Activated CD4-positive, alpha-beta T cell treated with anti-CD3 and anti-CD28 coated beads, Interleukin-2, amount 50 U/mL, for 4 hours (primary cell): ENCODE results near the gene BCL3.

ENCODE experiments used
- DNase-seq, 2 experiments: peaks; one replicate each; pipeline ENCODE4 v3.0.0-alpha.2; 2020

The BCL3 gene

GRCh38 chr19:44744871-44745332, 3.6 kb upstream of the BCL3 start:
- no peak for DNase-seq

- DNase-seq: no peak
These were observed 3.1 kb upstream of the BCL3 start for GRCh38 chr19:44745341-44745831.

GRCh38 chr19:44745887-44746600, 2.5 kb upstream of the BCL3 start:
- DNase-seq: no peak

DNA sequence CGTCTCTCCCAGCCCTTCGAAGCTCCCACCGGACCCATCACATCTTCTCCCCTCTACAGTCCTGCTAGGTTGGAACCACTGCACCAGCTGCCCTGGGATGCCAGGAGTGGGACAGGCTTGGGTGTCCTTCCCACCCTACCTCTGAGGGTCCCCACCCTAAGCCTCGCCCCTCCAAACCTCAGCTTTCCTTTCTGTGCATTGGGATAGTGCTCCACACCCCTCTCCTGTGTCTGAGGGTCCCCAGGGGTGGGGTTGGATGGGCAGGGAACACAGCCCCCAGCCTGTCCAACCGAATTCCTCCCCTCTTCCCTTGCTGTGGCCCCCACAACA, 1.9 kb upstream of the BCL3 start:
- DNase-seq: no peak

GRCh38 chr19:44746946-44747738, 1.4 kb upstream of the BCL3 start:
- peak; percentile 92 to 94 for DNase-seq

- DNase-seq: peak in 1 of 2 experiments; percentile 35
These were observed 626 bp upstream of the BCL3 start for GRCh38 chr19:44747739-44748425.

GRCh38 chr19:44749292-44749691, 784 bp downstream of the BCL3 start:
- DNase-seq: no peak

GRCh38 chr19:44749994-44750393, 1.5 kb downstream of the BCL3 start:
- DNase-seq: no peak

- DNase-seq: no peak
These were observed 3.8 kb downstream of the BCL3 start for GRCh38 chr19:44752123-44752815.

- peak; percentile 92 for DNase-seq
These were observed 4.5 kb downstream of the BCL3 start for GRCh38 chr19:44752816-44753625.

DNA sequence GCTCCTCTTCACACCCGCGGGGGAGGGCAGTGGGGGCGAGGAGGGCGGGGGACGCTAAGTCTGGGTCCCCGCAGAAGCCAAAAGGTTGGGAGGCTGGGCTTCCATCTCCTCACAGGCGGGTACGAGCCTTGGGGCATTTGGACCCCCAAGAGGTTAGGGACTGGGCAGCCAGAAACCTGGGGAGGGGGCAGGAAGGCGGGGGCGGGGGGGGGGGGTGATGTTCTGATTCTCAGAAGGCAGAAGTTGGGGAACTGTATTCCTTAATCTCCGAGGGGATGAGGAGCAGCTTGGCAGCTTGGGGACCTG, 5.1 kb downstream of the BCL3 start:
- no peak for DNase-seq

DNA sequence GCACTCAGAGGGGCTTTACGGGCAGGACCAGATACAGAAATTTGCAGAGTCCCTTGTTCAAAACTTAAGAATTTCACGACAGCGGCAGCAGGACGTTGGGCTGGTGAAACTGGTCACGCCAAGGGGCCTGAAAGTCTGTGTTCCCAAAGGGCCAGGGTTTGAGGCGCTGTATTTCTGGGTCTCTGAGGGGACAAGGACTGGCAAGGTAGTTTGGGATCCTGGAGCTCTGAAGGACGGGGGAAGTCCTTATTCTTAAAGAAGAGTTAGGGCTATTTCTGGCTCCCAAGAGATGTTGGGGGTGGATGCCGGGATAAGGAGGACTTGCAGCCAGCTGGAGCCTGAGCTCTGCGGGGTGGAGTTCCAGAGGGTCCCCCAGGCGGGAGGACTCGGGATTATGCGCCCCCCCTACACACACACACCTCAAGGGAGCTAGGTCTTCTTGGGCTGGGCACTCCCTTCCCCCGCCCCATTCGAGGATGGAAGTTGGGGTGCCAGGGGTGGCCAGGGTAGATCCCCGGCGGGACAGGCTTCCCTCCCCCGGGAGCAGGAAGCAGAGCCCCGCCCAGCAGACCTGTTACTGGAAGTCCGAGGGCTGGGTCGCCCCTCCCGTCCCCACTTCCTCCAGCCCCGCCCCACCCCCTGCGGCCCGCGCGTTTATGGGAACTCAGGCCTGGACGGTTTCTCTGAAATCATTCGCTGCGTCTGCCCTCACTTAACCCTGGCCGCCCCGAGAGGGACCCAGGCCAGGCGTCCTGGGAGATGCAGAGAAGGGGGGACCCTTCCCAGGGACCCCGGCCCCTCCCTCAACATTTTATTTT, 5.6 kb downstream of the BCL3 start:
- DNase-seq: peak; percentile 69 to 72

DNA sequence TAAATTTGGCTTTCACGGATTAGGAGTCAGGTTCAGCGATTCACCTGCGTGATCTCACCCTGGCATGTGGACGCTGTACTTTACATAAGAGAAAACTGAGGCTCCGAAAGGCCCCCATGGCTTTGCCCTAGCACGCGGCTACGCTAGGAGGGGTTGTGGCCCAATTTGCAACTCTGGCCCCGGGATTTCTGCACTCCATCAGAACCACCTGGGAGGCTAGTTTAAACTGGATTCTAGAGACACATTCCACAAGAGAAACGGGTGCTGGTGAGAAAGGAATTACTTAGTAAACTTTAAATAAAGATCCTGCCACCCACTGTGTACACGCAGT, 6.2 kb downstream of the BCL3 start:
- DNase-seq: no peak

DNA sequence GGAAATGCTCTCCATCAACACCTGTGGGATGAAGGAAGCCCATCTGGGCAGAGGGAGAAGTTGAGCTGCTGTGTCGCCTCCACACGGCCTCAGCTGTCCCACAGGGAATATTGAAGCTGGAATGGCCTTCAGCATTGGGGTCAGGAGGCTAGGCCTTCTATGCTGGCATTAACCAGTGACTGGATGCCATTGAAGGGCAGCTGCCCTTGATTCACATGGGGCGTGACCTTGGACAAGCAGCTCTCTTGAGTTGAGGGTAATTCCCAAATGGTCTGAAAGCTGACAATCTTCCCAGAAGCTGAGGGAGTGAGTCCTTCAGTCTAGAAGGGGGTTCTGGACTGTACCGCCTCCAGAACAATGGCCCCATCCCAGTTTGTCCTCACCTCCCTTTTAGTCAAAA, 6.7 kb downstream of the BCL3 start:
- DNase-seq: no peak

DNA sequence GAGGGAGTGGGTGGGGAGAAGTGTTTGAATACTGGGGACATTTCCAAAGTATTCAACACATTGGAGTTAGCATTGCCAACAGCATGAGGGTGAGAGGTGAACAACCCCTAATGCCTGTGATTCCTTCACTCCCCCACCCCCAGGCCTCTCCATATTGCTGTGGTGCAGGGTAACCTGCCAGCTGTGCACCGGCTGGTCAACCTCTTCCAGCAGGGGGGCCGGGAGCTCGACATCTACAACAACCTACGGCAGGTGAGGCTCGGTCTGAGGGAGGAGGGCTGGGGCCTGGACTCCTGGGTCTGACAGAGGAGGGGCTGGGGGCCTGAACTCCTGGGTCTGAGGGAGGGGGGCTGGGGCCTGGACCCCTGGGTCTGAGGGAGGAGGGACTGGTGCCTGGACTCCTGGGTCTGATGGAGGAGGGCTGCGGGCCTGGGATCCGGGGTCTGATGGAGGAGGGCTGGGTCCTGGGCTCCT, 7.6 kb downstream of the BCL3 start:
- DNase-seq: no peak

- no peak for DNase-seq
These were observed 8.7 kb downstream of the BCL3 start for GRCh38 chr19:44757057-44757734.

DNA sequence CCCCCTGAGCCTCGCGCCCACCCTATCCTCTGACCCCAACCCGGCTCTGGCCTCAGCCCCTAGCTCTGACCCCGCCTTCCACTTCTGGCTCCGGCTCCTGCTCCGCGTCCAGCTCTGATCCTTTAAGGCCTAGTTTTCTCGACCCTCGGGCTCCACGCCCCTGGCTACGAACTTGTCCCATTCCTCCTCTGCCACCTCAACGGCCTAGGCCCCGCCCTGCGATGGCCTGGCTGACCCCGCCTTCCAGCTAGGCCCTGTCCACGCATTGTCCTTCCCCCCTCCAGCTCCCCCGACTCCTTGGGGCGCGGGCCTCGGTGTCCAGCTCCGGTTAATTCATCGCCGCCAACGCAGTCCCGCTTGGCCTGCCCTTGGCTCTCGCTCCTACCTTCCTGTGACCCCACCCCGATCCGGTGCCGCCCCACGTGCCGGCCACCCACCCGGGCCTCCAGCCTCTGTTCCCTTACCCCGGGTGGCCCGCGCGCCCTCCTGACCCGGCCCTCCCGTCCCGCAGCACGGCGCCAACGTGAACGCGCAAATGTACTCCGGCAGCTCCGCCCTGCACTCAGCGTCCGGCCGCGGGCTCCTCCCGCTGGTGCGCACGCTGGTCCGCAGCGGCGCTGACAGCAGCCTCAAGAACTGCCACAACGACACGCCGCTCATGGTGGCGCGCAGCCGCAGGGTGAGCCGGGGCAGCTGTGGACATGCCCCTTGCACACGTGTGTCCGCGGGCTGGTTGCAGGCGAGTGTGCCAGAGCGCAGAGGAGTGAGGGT, 9.4 kb downstream of the BCL3 start:
- no peak for DNase-seq

GRCh38 chr19:44758596-44758995, 10.1 kb downstream of the BCL3 start:
- no peak for DNase-seq

DNA sequence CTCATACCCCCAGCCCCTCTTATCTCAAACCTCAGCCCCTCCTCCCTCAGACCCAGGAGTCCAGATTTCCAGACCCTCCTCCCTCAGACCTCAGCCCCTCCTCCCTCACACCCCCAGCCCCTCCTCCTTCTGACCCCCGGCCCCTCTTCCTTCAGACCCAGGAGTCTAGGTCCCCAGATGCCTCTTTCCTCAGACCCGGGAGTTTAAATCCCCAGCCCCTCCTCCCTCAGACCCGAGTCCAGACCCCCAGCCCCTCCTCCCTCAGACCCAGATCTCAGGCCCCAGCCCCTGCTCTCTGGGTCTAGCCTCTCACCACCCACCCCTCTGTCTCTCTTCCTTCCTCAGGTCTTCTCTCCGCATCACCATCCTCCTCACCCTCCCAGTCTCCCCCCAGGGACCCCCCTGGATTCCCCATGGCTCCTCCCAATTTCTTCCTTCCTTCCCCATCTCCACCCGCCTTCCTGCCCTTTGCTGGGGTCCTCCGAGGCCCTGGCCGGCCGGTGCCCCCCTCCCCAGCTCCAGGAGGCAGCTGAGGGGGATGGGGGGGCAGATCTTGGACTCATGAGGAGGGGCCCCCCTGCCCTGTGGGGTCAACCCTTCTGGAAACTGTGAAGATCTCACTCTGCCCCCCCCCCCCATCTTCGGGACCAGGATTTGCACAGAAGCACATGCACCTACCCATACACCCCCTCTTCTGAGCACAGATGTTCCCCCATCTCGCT, 10.7 kb downstream of the BCL3 start:
- no peak for DNase-seq
